A673 (cell line): ENCODE results near the gene RBMS2. TPM values are rescaled to one million over a fixed set of nuclear protein-coding genes. Genes with fewer than 3 reads are reported as not detected.
A peak's percentile ranks its signal among the peaks of the same experiment; 100 is the strongest.
"Not testable (repeated sequence)": the region's sequence is repeated elsewhere in the genome, so short reads cannot be mapped to it uniquely, and the experiment has no call there.

ENCODE experiments used
- BruUV-seq: library from RNA; stranded (reverse); fragments of 400-500 nt; replicated peaks from 2 replicates; lab custom pipeline; 2021; lab: Mats Ljungman, UMichigan
- CTCF ChIA-PET: fragments of 300-600 bp; sonication (Branson Sonifier 250); formaldehyde crosslinking; loops from one replicate; lab custom pipeline; 2022; ENCODE audit warnings: antibody characterized with exemption; lab: Charles Lee
- POLR2A ChIA-PET: fragments of 300-600 bp; sonication (Branson Sonifier 250); formaldehyde crosslinking; loops from one replicate; lab custom pipeline; 2022; ENCODE audit warnings: antibody characterized with exemption; ENCODE audit not compliant: low non-redundant PET; lab: Charles Lee
- DNase-seq: peaks from one replicate; pipeline ENCODE4 v3.0.0-alpha.2; 2015; ENCODE audit warnings: low spot score
- H3K27ac ChIP-seq: fragments of 200-600 bp; sonication (generic); 2 replicates; pipeline ENCODE4 v1.5.1; 2016; ENCODE audit warnings: mixed run types, low read depth, mild to moderate bottlenecking, mixed read lengths, antibody characterized with exemption, low read length; ENCODE audit not compliant: poor library complexity, severe bottlenecking
- H3K27me3 ChIP-seq: fragments of 200-600 bp; sonication (generic); replicated peaks from 2 replicates; pipeline ENCODE4 v1.6.1; 2017; ENCODE audit warnings: mixed run types, low read depth, mild to moderate bottlenecking, mixed read lengths, antibody characterized with exemption, low read length; ENCODE audit not compliant: insufficient read depth, poor library complexity
- H3K36me3 ChIP-seq: fragments of 200-600 bp; sonication (generic); 2 replicates; pipeline ENCODE4 v1.6.1; 2016; ENCODE audit warnings: mixed run types, mild to moderate bottlenecking, mixed read lengths, antibody characterized with exemption, low read length; ENCODE audit not compliant: insufficient read depth, poor library complexity, severe bottlenecking
- H3K4me1 ChIP-seq: fragments of 200-600 bp; sonication (generic); 2 replicates; pipeline ENCODE4 v1.6.1; 2017; ENCODE audit warnings: mixed run types, mild to moderate bottlenecking, mixed read lengths, antibody characterized with exemption, low read length; ENCODE audit not compliant: insufficient read depth, poor library complexity, severe bottlenecking
- H3K4me3 ChIP-seq: fragments of 200-600 bp; sonication (generic); 2 replicates; pipeline ENCODE4 v1.5.1; 2016; ENCODE audit warnings: low read depth, mixed run types, mild to moderate bottlenecking, mixed read lengths, low read length; ENCODE audit not compliant: poor library complexity, severe bottlenecking
- H3K9me3 ChIP-seq: fragments of 200-600 bp; sonication (generic); 2 replicates; pipeline ENCODE4 v1.6.1; 2016; ENCODE audit warnings: mixed run types, low read depth, mild to moderate bottlenecking, mixed read lengths, antibody characterized with exemption, low read length; ENCODE audit not compliant: poor library complexity, severe bottlenecking
- intact Hi-C: fragments of 100-400 bp; cut with micrococcal nuclease; formaldehyde crosslinking; loops from one replicate; pipeline ENCODE4 v1.10.0; 2022; ENCODE audit not compliant: unreplicated experiment
- total RNA-seq: library from RNA; stranded (reverse); gene quantifications from 2 replicates; pipeline ENCODE4 v1.2.3, GENCODE V29; 2021
- TF ChIP-seq, protein P1 (sequence below): fragments of 300-800, 200-600 bp; sonication (generic); conservative IDR thresholded peaks from 2 replicates; pipeline ENCODE4 v1.5.1; 2017; ENCODE audit warnings: low read depth, mild to moderate bottlenecking, antibody characterized with exemption, low read length, moderate library complexity, mixed read lengths

Gene RBMS2
- total RNA-seq, 1 experiment from 2014 or later, result 29.7 TPM

DNA sequence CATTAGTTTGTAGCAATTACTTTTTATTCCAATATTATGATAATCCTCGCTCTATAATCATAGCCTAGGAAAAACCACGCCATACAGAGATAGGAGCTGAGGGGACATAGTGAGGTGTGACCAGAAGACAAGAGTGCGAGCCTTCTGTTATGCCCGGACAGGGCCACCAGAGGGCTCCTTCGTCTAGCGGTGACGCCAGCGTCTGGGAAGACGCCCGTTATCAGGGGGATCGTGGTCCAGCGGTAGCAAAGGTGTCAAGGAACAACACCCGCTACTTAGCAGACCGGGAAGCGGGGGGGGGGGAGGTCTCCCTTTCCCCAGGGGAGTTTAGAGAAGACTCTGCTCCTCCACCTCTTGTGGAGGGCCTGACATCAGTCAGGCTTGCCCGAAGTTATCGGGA is 24.9 kb upstream of the RBMS2 start:
- peak; percentile 52 for DNase-seq
- H3K36me3 ChIP-seq, POLR2A ChIA-PET, BruUV-seq, H3K27ac ChIP-seq, H3K9me3 ChIP-seq, H3K4me1 ChIP-seq, H3K4me3 ChIP-seq, H3K27me3 ChIP-seq: not testable (repeated sequence)
- TF ChIP-seq, protein P1, sequence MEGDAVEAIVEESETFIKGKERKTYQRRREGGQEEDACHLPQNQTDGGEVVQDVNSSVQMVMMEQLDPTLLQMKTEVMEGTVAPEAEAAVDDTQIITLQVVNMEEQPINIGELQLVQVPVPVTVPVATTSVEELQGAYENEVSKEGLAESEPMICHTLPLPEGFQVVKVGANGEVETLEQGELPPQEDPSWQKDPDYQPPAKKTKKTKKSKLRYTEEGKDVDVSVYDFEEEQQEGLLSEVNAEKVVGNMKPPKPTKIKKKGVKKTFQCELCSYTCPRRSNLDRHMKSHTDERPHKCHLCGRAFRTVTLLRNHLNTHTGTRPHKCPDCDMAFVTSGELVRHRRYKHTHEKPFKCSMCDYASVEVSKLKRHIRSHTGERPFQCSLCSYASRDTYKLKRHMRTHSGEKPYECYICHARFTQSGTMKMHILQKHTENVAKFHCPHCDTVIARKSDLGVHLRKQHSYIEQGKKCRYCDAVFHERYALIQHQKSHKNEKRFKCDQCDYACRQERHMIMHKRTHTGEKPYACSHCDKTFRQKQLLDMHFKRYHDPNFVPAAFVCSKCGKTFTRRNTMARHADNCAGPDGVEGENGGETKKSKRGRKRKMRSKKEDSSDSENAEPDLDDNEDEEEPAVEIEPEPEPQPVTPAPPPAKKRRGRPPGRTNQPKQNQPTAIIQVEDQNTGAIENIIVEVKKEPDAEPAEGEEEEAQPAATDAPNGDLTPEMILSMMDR, result peak; percentile 40
- CTCF ChIA-PET, result interaction anchor here (0.7 kb wide), 1 partner anchor 140 kb away, joined by 3 read pairs; no protein-coding TSS in a partner anchor
- intact Hi-C loops, result loop anchor here (5.0 kb wide), 1 partner anchor 96 kb away; no protein-coding TSS in a partner anchor

DNA sequence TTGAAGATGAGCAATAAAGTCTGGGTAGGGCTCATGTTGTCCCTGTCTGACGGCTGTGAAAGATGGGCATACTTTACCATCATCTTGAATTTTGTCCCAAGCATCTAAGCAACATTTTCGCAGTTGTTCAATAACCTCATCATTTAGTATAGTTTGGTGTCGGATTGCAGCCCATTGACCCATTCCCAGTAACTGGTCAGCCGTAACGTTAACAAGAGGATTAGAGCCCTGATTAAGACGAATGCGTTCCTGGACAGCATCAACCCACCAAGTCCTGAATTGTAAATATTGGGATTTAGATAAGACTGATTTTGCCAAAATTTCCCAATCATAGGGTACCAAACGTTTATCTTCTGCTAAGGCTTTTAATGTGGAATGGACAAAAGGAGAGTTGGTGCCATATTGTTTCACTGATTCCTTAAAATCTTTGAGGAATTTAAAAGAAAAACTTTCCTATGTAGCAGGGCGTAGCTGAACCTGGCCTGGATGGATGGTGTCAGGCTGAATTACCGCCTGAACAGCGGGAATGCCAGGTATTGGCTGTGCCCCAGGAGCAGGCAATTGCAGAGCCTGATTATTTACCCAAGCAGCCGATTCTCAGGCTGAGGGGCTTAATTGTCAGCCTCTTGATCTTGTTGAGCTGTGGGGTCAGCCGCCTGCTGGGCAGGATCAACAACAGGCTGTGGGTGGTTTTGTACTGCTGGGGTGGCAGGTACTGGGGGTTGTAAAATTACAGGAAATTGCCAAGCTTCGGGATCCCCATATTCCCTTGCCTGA is 23.3 kb upstream of the RBMS2 start:
- H3K9me3 ChIP-seq, POLR2A ChIA-PET, H3K4me3 ChIP-seq, H3K27ac ChIP-seq, H3K36me3 ChIP-seq, DNase-seq, CTCF ChIA-PET, H3K4me1 ChIP-seq, BruUV-seq, H3K27me3 ChIP-seq: not testable (repeated sequence)
- intact Hi-C loops, result loop anchor here (5.0 kb wide), 1 partner anchor 94 kb away; no protein-coding TSS in a partner anchor

- H3K36me3 ChIP-seq, DNase-seq, H3K4me3 ChIP-seq, H3K9me3 ChIP-seq, H3K27me3 ChIP-seq, POLR2A ChIA-PET, H3K4me1 ChIP-seq, H3K27ac ChIP-seq, BruUV-seq, CTCF ChIA-PET: not testable (repeated sequence)
- intact Hi-C loops, result loop anchor here (5.0 kb wide), 1 partner anchor 93 kb away; no protein-coding TSS in a partner anchor
Observed at GRCh38 chr12:56499452-56499851, 22.2 kb upstream of the RBMS2 start.

DNA sequence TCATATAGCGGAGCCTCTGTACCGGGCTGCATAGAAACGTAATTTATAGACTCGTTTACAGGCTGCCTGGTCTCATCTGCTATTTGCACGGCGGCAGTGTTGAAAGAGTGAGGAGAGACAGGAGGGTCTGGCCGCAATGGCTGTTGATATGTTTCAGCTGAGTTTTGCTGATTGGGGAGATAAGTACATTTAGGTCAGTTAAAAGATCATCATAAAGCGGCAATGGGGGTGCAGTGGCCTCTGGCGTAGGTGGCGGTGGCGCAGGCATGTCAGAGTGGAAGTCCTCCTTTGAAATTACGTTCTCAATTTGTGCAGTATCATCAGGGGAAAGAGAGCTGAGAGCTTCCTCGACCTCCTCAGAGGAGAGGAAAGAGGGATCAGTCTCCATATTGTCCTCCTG is 21.7 kb upstream of the RBMS2 start:
- CTCF ChIA-PET, POLR2A ChIA-PET, H3K4me3 ChIP-seq, BruUV-seq, H3K27me3 ChIP-seq, H3K9me3 ChIP-seq, H3K27ac ChIP-seq, H3K4me1 ChIP-seq, DNase-seq, H3K36me3 ChIP-seq: not testable (repeated sequence)
- intact Hi-C loops, result loop anchor here (5.0 kb wide), 1 partner anchor 92 kb away; no protein-coding TSS in a partner anchor
